A549 (cell line): ENCODE data around the gene COX7A1. TPM values are rescaled to one million over a fixed set of nuclear protein-coding genes. Genes with fewer than 3 reads are reported as not detected.
"Not testable (repeated sequence)": the region's sequence is repeated elsewhere in the genome, so short reads cannot be mapped to it uniquely, and the experiment has no call there.

Source experiments
- ATAC-seq, 2 experiments: fragments of 200-7000 bp in 1 of 2; fragments of >200 bp in 1 of 2; cut with Nextera tagmentation in 1 of 2; cut with Tn5 transposase in 1 of 2; 3 replicates each; pipeline versions ENCODE4 v1.8.0 to v1.9.1; 2018 to 2020; ENCODE audit warnings: mild to moderate bottlenecking in 1 of 2, moderate library complexity in 1 of 2
- CTCF ChIA-PET: fragments of 300-600 bp; sonication (Branson Sonifier 250); formaldehyde crosslinking; extraction: SDS; loops from one replicate; lab custom pipeline; 2021; ENCODE audit warnings: antibody characterized with exemption, inconsistent platforms; lab: Yijun Ruan, JAX
- POLR2A ChIA-PET: fragments of 350-600 bp; formaldehyde crosslinking; extraction: SDS; loops from one replicate; lab custom pipeline; 2021; ENCODE audit warnings: antibody characterized with exemption, inconsistent platforms; lab: Yijun Ruan, JAX
- DNase-seq, 2 experiments: peaks; one replicate each; pipeline versions ENCODE4 v3.0.0 to v3.0.0-alpha.2; 2011 to 2016; ENCODE audit warnings: low read depth in 1 of 2, low spot score in 1 of 2
- FAIRE-seq: peaks from 2 replicates; lab custom pipeline; 2011; peaks lifted over from hg19 to GRCh38; lab: Jason Lieb, UNC
- H3K27ac ChIP-seq, 2 experiments: fragments of >200 bp; sonication (Bioruptor Twin); formaldehyde crosslinking; 3 replicates each; pipeline ENCODE4 v1.5.1; 2016 to 2017
- H3K4me1 ChIP-seq: fragments of >200 bp; sonication (Bioruptor Twin); formaldehyde crosslinking; 3 replicates; pipeline ENCODE4 v1.6.1; 2016
- H3K4me2 ChIP-seq: fragments of >200 bp; sonication (Bioruptor Twin); formaldehyde crosslinking; 3 replicates; pipeline ENCODE4 v1.6.1; 2016
- H3K4me3 ChIP-seq: fragments of >200 bp; sonication (Bioruptor Twin); formaldehyde crosslinking; 3 replicates; pipeline ENCODE4 v1.5.1; 2016
- H3K9me3 ChIP-seq: fragments of >200 bp; sonication (Bioruptor Twin); formaldehyde crosslinking; 3 replicates; pipeline ENCODE4 v1.6.1; 2016
- CHD4 ChIP-seq: fragments of 200-600 bp; sonication (generic); IDR thresholded peaks from 2 replicates; pipeline ENCODE4 v1.6.1; 2016; ENCODE audit warnings: antibody characterized with exemption, mild to moderate bottlenecking, borderline replicate concordance
- E2F6 ChIP-seq: IDR thresholded peaks from 2 replicates; pipeline ENCODE4 v1.6.1; 2012; ENCODE audit warnings: low read depth, borderline replicate concordance
- EP300 ChIP-seq, 2 experiments: fragments of >200 bp; sonication (Bioruptor Twin); formaldehyde crosslinking; IDR thresholded peaks; 2 replicates in 1 of 2; 3 replicates in 1 of 2; pipeline ENCODE4 v1.6.1; 2016 to 2017
- FOSL2 ChIP-seq, 2 experiments: fragments of 450-650 bp in 1 of 2; fragments of >200 bp in 1 of 2; sonication (Bioruptor Twin) in 1 of 2; formaldehyde crosslinking; IDR thresholded peaks; 2 replicates each; pipeline versions ENCODE4 v1.5.0 to v1.6.1; 2016 to 2020; ENCODE audit warnings: mild to moderate bottlenecking in 1 of 2, moderate library complexity in 1 of 2
- HDAC2 ChIP-seq: fragments of 200-600 bp; sonication (generic); IDR thresholded peaks from 2 replicates; pipeline ENCODE4 v1.6.1; 2016
- JUN ChIP-seq, 2 experiments: fragments of >200 bp; sonication (Bioruptor Twin); formaldehyde crosslinking; IDR thresholded peaks; 2 replicates in 1 of 2; 3 replicates in 1 of 2; pipeline ENCODE4 v1.6.1; 2016 to 2017
- JUNB ChIP-seq: fragments of >200 bp; sonication (Bioruptor Twin); formaldehyde crosslinking; IDR thresholded peaks from 2 replicates; pipeline ENCODE4 v1.6.1; 2016
- MAX ChIP-seq: IDR thresholded peaks from 2 replicates; pipeline ENCODE4 v1.6.1; 2012
- PHF8 ChIP-seq: fragments of 200-600 bp; sonication (generic); IDR thresholded peaks from 2 replicates; pipeline ENCODE4 v1.6.1; 2016; ENCODE audit warnings: low read depth, mild to moderate bottlenecking, antibody characterized with exemption, moderate library complexity, borderline replicate concordance
- POLR2A ChIP-seq: IDR thresholded peaks from 2 replicates; pipeline ENCODE4 v1.6.1; 2012; ENCODE audit warnings: mild to moderate bottlenecking, low read length
- RAD21 ChIP-seq, 2 experiments: fragments of >200 bp in 1 of 2; sonication (Bioruptor Twin) in 1 of 2; formaldehyde crosslinking in 1 of 2; IDR thresholded peaks in 1 of 2; conservative IDR thresholded peaks in 1 of 2; 2 replicates in 1 of 2; 3 replicates in 1 of 2; pipeline ENCODE4 v1.6.1; 2012 to 2018; ENCODE audit warnings: inconsistent platforms in 1 of 2
- RARB ChIP-seq: fragments of 250-450 bp; sonication (Bioruptor Pico); IDR thresholded peaks from 2 replicates; pipeline ENCODE4 v1.8.0; 2021; ENCODE audit warnings: mild to moderate bottlenecking, moderate library complexity
- ZNF302 ChIP-seq: fragments of 250-450 bp; sonication (Bioruptor Pico); IDR thresholded peaks from 2 replicates; pipeline ENCODE4 v1.9.0; 2021; ENCODE audit warnings: inconsistent platforms, mild to moderate bottlenecking, moderate library complexity
- WGBS: methylation state at CpG from one replicate; pipeline ENCODE4 v1.1.6; 2017; ENCODE audit errors: missing lambda C conversion rate; 5-methylcytosine and 5-hydroxymethylcytosine counted together
- polyA plus RNA-seq, 4 experiments: library from polyadenylated mRNA; depleted of rRNA in 3 of 4; stranded (reverse); fragments of >200 nt; fragmentation: RNase III in 1 of 4; extraction: RNeasy Plus Mini Kit Qiagen cat#74134 plus additional on column Dnase treatment in 1 of 4; gene quantifications; 2 replicates in 3 of 4; 3 replicates in 1 of 4; pipeline ENCODE4 v1.2.3, GENCODE V29; 2011 to 2017

Gene COX7A1
- polyA plus RNA-seq, 2 of the 4 experiments (the other 2 are of a cell fraction), result not detected

- H3K4me1 ChIP-seq, result peaks cover 37% of the 10 kb centered on the region
- H3K4me2 ChIP-seq, result peak overlapping the region; percentile 79
- CTCF ChIA-PET, result interaction anchor here (0.6 to 6.7 kb wide), 9 partner anchors 9 to 73 kb away, joined by 3 to 81 read pairs (median 3); no protein-coding TSS in a partner anchor
- POLR2A ChIA-PET, result interaction anchor here (0.5 to 2.0 kb wide), 11 partner anchors 10 to 389 kb away, joined by 3 to 57 read pairs (median 5); partner anchors contain the start of genes POLR2I, TBCB, THAP8 and ZNF146
- H3K9me3 ChIP-seq, result no peaks in the 10 kb centered on the region
- TF ChIP-seq FOSL2 (IDR thresholded peaks at IDR 0.05) (no peak), FOSL2 (CRISPR knock-in tag; IDR thresholded peaks at IDR 0.05) (no peak), RARB (CRISPR knock-in tag) (0 out of 2 replicates have a peak, but pooled peaks have one; percentile 25), POLR2A (no peak), CHD4 (peak; percentile 28; the same call in 1 of the 2 replicates), E2F6 (no peak), RAD21 (conservative IDR thresholded peaks at IDR 0.05 in 1 of 2, IDR thresholded peaks at IDR 0.05 in 1 of 2) (0 out of 5 replicates have a peak, but pooled peaks of 1 of the 2 experiments have one; percentile 3)
- WGBS, result 39% methylated on average over 7 of the region's 7 CpGs
- DNase-seq, result no peak
- FAIRE-seq, result no peak
- ATAC-seq, result no peak
- peak overlapping the region; percentile 93 to 95 for H3K27ac ChIP-seq
- H3K4me3 ChIP-seq, result peak overlapping the region; percentile 75
Measured at GRCh38 chr19:36139120-36139472, 13.2 kb downstream of the COX7A1 start.

- peak overlapping the region; percentile 89 for H3K4me2 ChIP-seq
- TF ChIP-seq FOSL2 (IDR thresholded peaks at IDR 0.05), result 0 out of 2 replicates have a peak, but pooled peaks have one; percentile 54
- TF ChIP-seq FOSL2 (CRISPR knock-in tag; IDR thresholded peaks at IDR 0.05), result peak; percentile 92
- TF ChIP-seq ZNF302, result peak; percentile 10; the same call in 1 of the 2 replicates
- TF ChIP-seq RARB (CRISPR knock-in tag), result peak; percentile 71; the same call in 1 of the 2 replicates
- TF ChIP-seq EP300 (IDR thresholded peaks at IDR 0.05), result no peak
- no peak for TF ChIP-seq PHF8
- peak; percentile 29; the same call in 1 of the 2 replicates for TF ChIP-seq POLR2A
- peak; percentile 59; the same call in 1 of the 2 replicates for TF ChIP-seq HDAC2
- peak; percentile 83 for TF ChIP-seq MAX
- peak; percentile 43; the same call in 1 of the 2 replicates for TF ChIP-seq JUNB
- peak; percentile 39 to 61; a peak in 2 of 5 replicates for TF ChIP-seq JUN (IDR thresholded peaks at IDR 0.05)
- ATAC-seq, result peak; percentile 33 to 44
- peak; percentile 98 for FAIRE-seq
- peaks cover 50% of the 10 kb centered on the region for H3K4me1 ChIP-seq
- ChIA-PET POLR2A (interaction anchor here (0.6 to 2.6 kb wide), 7 partner anchors 8 to 114 kb away, joined by 3 to 32 read pairs (median 7); partner anchors contain the start of genes POLR2I, TBCB, THAP8 and ZNF146), CTCF (interaction anchor here (0.7 to 6.7 kb wide), 10 partner anchors 9 to 256 kb away, joined by 3 to 81 read pairs (median 4); no protein-coding TSS in a partner anchor)
- WGBS, result 57% methylated on average over 12 of the region's 12 CpGs
- H3K4me3 ChIP-seq, result peak overlapping the region; percentile 26; the same call in 1 of the 3 replicates
- H3K27ac ChIP-seq, result peak overlapping the region; percentile 80 to 93
- DNase-seq, result peak; percentile 95 to 96
- H3K9me3 ChIP-seq, result no peaks in the 10 kb centered on the region
Measured at GRCh38 chr19:36136964-36137686, 15.1 kb downstream of the COX7A1 start.

- ATAC-seq, DNase-seq, H3K4me3 ChIP-seq, H3K9me3 ChIP-seq, FAIRE-seq, H3K4me2 ChIP-seq: not testable (repeated sequence)
- Histone ChIP-seq H3K4me1 (peaks cover 46% of the 10 kb centered on the region), H3K27ac (peak overlapping the region in 1 of 2 experiments; percentile 93; a peak in 4 of 6 replicates)
- 92% methylated on average over 4 of the region's 4 CpGs for WGBS
- POLR2A ChIA-PET, result interaction anchor here (0.5 to 0.6 kb wide), 2 partner anchors 20 to 77 kb away, joined by 3 read pairs; partner anchors contain the start of genes POLR2I and TBCB
- CTCF ChIA-PET, result interaction anchor here (0.6 to 6.7 kb wide), 5 partner anchors 10 to 1716 kb away, joined by 3 to 75 read pairs (median 4); no protein-coding TSS in a partner anchor
Measured at GRCh38 chr19:36134867-36135266, 17.4 kb downstream of the COX7A1 start.

- not testable (repeated sequence) for ATAC-seq, H3K4me3 ChIP-seq, FAIRE-seq, H3K9me3 ChIP-seq, H3K4me2 ChIP-seq, DNase-seq
- H3K4me1 ChIP-seq, result peaks cover 36% of the 10 kb centered on the region
- CTCF ChIA-PET, result interaction anchor here (0.6 to 8.6 kb wide), 5 partner anchors 14 to 173 kb away, joined by 3 to 398 read pairs (median 5); partner anchors contain the start of genes POLR2I and TBCB
- 80% methylated on average over 6 of the region's 6 CpGs for WGBS
- POLR2A ChIA-PET, result interaction anchor here (0.7 to 4.9 kb wide), 3 partner anchors 9 to 61 kb away, joined by 6 to 57 read pairs (median 8); partner anchors contain the start of genes CAPNS1, POLR2I and TBCB
- peak overlapping the region in 1 of 2 experiments; percentile 70; a peak in 3 of 6 replicates for H3K27ac ChIP-seq
Measured at GRCh38 chr19:36131221-36131620, 21.0 kb downstream of the COX7A1 start.
